ENCODE results near the gene ITPR3.

- TF ChIP-seq CTCF (IDR thresholded peaks at IDR 0.05) = no peak
- no peak for TF ChIP-seq POLR2A (IDR thresholded peaks at IDR 0.05)
- TF ChIP-seq POLR2AphosphoS5 (IDR thresholded peaks at IDR 0.05) = no peak
- TF ChIP-seq EP300 (IDR thresholded peaks at IDR 0.05; ENCODE audit: low read depth) = no peak
Measured at GRCh38 chr6:33719326-33719987, 98.3 kb downstream of the ITPR3 start.

Data from transverse colon (tissue), 4 donors.